Measurements from ENCODE around the gene ZNF384.

- TF ChIP-seq, protein P1, sequence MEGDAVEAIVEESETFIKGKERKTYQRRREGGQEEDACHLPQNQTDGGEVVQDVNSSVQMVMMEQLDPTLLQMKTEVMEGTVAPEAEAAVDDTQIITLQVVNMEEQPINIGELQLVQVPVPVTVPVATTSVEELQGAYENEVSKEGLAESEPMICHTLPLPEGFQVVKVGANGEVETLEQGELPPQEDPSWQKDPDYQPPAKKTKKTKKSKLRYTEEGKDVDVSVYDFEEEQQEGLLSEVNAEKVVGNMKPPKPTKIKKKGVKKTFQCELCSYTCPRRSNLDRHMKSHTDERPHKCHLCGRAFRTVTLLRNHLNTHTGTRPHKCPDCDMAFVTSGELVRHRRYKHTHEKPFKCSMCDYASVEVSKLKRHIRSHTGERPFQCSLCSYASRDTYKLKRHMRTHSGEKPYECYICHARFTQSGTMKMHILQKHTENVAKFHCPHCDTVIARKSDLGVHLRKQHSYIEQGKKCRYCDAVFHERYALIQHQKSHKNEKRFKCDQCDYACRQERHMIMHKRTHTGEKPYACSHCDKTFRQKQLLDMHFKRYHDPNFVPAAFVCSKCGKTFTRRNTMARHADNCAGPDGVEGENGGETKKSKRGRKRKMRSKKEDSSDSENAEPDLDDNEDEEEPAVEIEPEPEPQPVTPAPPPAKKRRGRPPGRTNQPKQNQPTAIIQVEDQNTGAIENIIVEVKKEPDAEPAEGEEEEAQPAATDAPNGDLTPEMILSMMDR (IDR thresholded peaks at IDR 0.05): no peak
- TF ChIP-seq EZH2 (IDR thresholded peaks at IDR 0.05) (no peak), EZH2phosphoT487 (IDR thresholded peaks at IDR 0.05) (no peak)
These were observed 61.6 kb downstream of the ZNF384 start for GRCh38 chr12:6627616-6628015.
